A549 treated with AZD2906 at 1 μM for 4 hours (cell line): ENCODE measurements around the gene IRX2. TPM values are rescaled to one million over a fixed set of nuclear protein-coding genes. Genes with fewer than 3 reads are reported as not detected.

Source experiments
- total RNA-seq: library from RNA; stranded (reverse); fragments of 200-300 nt; extraction: Qiagen RNA extraction; gene quantifications from 5 replicates; pipeline ENCODE4 v1.2.3, GENCODE V29; 2022

The IRX2 gene
- total RNA-seq: 1.4 to 2.8 TPM (median 2.2 TPM) in 5 replicates

GRCh38 chr5:2751592-2752021 lies at the start of gene IRX2:
TSS of gene IRX2 (minus strand) at chr5:2751677. CDS start at chr5:2751413, 264 bp downstream.

